ENCODE data around the gene OR2V1.
"Not testable (repeated sequence)": the region's sequence is repeated elsewhere in the genome, so short reads cannot be mapped to it uniquely, and the experiment has no call there.

OR2V1 gene, protein sequence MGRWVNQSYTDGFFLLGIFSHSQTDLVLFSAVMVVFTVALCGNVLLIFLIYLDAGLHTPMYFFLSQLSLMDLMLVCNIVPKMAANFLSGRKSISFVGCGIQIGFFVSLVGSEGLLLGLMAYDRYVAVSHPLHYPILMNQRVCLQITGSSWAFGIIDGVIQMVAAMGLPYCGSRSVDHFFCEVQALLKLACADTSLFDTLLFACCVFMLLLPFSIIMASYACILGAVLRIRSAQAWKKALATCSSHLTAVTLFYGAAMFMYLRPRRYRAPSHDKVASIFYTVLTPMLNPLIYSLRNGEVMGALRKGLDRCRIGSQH

DNA sequence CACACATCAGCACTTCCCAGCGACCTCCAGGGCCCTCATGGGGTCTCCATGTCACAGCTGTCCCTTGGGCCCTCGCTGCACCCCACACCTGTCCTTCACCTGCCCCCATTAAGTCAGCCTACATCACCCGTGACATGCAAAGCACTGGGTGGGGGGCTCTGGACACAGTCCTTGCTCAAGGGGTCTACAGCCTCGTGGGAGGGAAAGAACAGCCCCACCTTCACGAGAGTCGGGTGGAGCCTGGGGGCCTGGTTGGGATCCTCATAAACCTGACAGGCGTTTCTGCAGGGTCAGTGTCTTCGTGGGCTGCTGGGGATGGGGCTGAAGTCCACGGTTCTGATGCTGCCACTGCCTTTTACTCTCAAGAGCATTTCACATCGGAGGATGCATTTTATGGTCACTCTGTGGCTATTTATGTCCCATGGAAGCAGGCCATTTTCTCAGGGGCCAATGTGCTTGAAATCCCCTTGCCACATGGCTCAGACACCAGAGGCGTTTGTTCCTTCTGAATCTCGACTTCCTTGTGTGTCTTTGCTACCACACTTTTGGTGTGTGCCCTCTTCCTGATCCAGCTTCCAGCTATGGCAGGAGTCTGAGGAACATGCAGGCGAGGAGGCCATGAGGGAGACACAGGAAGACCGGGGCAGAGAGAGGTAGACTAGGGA is at the start of gene OR2V1:
TSS of gene OR2V1 (minus strand) at position 338 of the 665 bp plus-strand sequence. CDS start 5,865 bp downstream, outside the sequence.
- Histone ChIP-seq H3K9me3 (no peaks in the 10 kb centered on the region), H3K27me3 (no peaks in the 10 kb centered on the region), H3K4me1 (peaks cover 45% of the 10 kb centered on the region), H3K4me3 (no peak within 1 kb of the TSS), H3K9ac (no peak within 1 kb of the TSS), H3K4me2 (peak within 1 kb of the TSS; percentile 72), H3K27ac (no peak within 1 kb of the TSS), H4K20me1 (no peaks in the 10 kb centered on the region), H3K36me3 (no peaks in the 10 kb centered on the region)
- TF ChIP-seq Cebpa-rat (IDR thresholded peaks at IDR 0.05), result no peak

DNA sequence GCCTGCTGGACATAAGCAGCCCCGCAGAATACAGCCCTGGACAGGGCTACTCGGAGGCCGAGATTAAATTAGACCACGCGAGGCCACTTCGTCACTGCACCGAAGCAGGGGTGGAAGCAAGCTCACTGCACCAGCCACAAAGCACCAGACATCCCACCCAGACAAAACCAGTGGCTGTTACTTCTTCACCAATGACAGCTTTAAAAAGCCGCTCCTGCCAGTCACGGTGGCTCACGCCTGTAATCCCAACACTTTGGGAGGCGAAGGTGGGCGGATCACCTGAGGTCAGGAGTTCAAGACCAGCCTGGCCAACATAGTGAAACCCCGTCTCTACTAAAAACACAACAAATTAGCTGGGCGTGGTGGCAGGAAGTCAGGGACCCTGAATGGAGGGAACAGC is 46.6 kb upstream of the OR2V1 start:
- H3K36me3 ChIP-seq, H3K4me2 ChIP-seq, H3K9ac ChIP-seq, H4K20me1 ChIP-seq, H3K9me3 ChIP-seq, H3K4me3 ChIP-seq, H3K27ac ChIP-seq, H3K27me3 ChIP-seq: not testable (repeated sequence)
- peaks cover 26% of the 10 kb centered on the region for H3K4me1 ChIP-seq

DNA sequence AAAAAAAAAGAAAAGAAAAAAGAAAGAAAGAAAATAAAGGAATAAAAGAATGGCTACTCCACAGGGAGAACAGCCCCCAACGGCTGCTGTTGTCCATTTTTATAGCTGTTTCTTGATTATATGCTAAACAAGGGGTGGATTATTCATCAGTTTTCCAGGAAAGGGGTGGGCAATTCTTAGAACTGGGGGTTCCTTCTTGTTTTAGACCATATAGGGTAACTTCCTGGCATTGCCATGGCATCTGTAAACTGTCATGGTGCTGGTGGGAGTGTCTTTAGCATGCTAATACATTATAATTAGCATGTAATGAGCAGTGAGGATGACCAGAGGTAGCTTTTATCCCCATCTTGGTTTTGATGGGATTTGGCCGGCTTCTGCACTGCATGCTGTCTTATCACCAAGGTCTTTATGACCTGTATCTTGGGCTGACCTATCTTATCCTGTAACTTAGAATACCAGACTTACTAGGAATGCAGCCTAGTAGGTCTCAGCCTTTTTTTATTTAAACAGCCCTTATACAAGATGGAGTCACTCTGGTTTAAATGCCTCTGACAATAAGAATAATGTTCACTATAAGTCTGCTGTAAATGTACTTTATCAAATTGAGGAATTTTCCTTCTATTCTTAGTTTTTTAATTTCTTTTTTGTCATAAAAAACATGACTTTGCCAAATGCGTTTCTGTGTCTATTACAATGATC is 45.4 kb upstream of the OR2V1 start:
- Histone ChIP-seq H3K27me3 (no peaks in the 10 kb centered on the region), H3K4me1 (peaks cover 31% of the 10 kb centered on the region), H3K4me2 (no peak overlapping the region), H3K27ac (no peak overlapping the region), H3K9ac (no peak overlapping the region), H3K9me3 (0 out of 2 replicates have a peak, but pooled peaks cover 6% of the 10 kb centered on the region), H4K20me1 (no peaks in the 10 kb centered on the region), H3K4me3 (no peak overlapping the region), H3K36me3 (no peaks in the 10 kb centered on the region)
- no peak for TF ChIP-seq Cebpa-rat (IDR thresholded peaks at IDR 0.05)

DNA sequence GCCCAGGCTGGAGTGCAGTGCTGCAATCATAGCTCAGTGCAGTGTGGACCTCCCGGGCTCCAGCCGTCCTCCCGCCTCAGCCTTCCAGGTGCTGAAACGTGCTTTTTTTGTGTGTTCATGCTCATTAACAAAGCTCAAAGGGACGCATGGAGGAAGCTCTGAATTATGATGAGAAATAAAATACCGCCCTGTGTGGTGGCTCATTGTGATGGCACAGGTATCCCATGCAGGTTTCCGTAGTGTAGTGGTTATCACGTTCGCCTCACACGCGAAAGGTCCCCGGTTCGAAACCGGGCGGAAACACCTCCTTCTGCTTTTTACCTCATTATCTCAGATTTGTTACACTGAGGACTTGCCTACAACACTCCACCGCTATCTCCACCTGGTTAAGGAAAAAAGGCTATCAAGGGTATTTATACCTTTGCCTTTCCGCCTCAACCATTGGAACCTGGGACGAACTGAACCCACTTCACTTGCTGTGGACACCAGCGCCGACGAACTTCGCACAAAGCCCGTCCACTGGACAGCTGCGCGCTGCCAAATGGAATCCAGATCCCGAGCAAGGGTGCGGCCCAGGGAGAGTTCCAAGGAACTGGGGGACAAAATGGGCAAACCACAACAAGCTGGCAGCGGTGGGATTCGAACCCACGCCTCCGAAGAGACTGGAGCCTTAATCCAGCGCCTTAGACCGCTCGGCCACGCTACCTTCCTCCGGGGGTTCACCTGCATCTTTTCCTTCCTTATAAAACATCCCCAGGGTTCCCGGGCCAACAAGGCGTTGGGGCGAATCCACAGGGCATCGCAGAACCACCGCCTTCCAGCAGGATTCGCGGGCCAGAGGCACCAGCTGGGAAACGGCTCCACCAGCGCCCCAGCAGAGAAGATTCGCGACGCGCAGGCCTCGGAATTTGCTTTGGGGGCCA is 42.7 kb upstream of the OR2V1 start:
- Histone ChIP-seq H4K20me1 (no peaks in the 10 kb centered on the region), H3K4me1 (peaks cover 47% of the 10 kb centered on the region), H3K27me3 (no peaks in the 10 kb centered on the region), H3K36me3 (no peaks in the 10 kb centered on the region), H3K4me2 (peak overlapping the region; percentile 76), H3K9me3 (0 out of 2 replicates have a peak, but pooled peaks cover 6% of the 10 kb centered on the region), H3K27ac (peak overlapping the region; percentile 65), H3K4me3 (peak overlapping the region; percentile 62), H3K9ac (peak overlapping the region; percentile 57)
- TF ChIP-seq Cebpa-rat (IDR thresholded peaks at IDR 0.05), result no peak

DNA sequence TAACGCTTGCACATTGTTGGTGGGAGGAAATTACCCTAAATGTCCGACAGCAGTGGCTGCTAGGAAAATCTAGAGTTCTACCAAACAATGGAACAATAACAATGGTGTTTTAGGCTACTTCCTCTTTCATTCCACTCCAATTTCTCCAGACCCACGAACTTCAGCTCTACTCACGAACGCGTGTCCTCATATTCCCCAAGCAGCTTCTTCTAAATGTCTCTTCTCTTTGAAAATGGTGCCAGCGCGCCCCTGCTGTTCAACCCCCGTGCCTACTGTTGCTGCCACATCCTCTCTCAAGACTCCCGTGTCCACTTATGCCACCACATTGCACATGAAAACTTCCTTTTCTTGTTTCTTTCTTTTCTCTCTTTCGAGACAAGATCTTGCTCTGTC is 42.1 kb upstream of the OR2V1 start:
- Histone ChIP-seq H3K4me3 (peak overlapping the region; percentile 62), H3K4me2 (peak overlapping the region; percentile 76), H3K9me3 (0 out of 2 replicates have a peak, but pooled peaks cover 6% of the 10 kb centered on the region), H3K9ac (peak overlapping the region; percentile 57), H4K20me1 (no peaks in the 10 kb centered on the region), H3K36me3 (no peaks in the 10 kb centered on the region), H3K4me1 (peaks cover 53% of the 10 kb centered on the region), H3K27ac (peak overlapping the region; percentile 65), H3K27me3 (no peaks in the 10 kb centered on the region)
- no peak for TF ChIP-seq Cebpa-rat (IDR thresholded peaks at IDR 0.05)

DNA sequence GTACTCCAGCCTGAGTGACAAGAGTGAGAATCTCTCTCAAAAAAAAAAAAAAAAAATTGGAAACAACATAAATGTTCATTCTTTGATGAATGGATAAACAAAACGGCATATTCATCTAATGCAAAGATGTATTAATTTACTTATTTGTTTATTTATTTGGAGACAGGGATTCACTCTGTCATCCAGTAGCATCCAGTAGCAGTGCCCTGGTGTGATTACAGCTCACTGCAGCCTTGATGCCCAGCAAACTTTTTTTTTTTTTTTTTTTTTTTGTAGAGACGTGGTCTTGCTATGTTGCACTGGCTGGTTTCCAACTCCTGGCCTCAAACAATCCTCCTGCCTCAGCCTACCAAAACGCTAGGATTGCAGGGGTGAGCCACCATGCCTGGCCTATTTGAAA is 40.8 kb upstream of the OR2V1 start:
- no peak overlapping the region for H3K4me3 ChIP-seq
- peaks cover 66% of the 10 kb centered on the region for H3K4me1 ChIP-seq
- peak overlapping the region; percentile 76 for H3K4me2 ChIP-seq
- H3K27me3 ChIP-seq, result no peaks in the 10 kb centered on the region
- no peak overlapping the region for H3K27ac ChIP-seq
- H4K20me1 ChIP-seq, result no peaks in the 10 kb centered on the region
- H3K36me3 ChIP-seq, result no peaks in the 10 kb centered on the region
- no peak overlapping the region for H3K9ac ChIP-seq
- H3K9me3 ChIP-seq, result 0 out of 2 replicates have a peak, but pooled peaks cover 6% of the 10 kb centered on the region
- TF ChIP-seq Cebpa-rat (IDR thresholded peaks at IDR 0.05), result no peak

DNA sequence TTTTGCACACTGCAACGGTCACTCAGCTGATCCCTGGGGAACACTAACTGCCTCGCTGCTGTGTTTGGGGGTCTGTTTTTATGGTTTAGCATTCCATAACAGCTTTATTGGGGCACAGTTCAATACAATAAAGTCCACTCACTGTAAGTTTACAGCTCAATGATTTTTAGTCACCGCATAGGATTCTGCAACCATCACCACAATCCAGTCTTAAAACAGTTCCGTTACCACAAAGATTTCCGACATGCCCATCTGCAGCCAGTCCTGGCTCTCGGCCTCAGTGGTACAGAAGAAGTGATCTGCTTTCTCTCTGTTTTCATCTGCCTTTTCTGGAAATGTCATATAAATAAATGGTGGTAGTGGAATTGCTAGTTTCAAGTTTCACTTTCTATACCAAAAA is 40.0 kb upstream of the OR2V1 start:
- Histone ChIP-seq H3K4me3 (no peak overlapping the region), H3K27me3 (no peaks in the 10 kb centered on the region), H3K4me2 (peak overlapping the region; percentile 76), H3K4me1 (peaks cover 72% of the 10 kb centered on the region), H4K20me1 (no peaks in the 10 kb centered on the region), H3K9ac (no peak overlapping the region), H3K9me3 (0 out of 2 replicates have a peak, but pooled peaks cover 6% of the 10 kb centered on the region), H3K36me3 (no peaks in the 10 kb centered on the region), H3K27ac (no peak overlapping the region)
- no peak for TF ChIP-seq Cebpa-rat (IDR thresholded peaks at IDR 0.05)

DNA sequence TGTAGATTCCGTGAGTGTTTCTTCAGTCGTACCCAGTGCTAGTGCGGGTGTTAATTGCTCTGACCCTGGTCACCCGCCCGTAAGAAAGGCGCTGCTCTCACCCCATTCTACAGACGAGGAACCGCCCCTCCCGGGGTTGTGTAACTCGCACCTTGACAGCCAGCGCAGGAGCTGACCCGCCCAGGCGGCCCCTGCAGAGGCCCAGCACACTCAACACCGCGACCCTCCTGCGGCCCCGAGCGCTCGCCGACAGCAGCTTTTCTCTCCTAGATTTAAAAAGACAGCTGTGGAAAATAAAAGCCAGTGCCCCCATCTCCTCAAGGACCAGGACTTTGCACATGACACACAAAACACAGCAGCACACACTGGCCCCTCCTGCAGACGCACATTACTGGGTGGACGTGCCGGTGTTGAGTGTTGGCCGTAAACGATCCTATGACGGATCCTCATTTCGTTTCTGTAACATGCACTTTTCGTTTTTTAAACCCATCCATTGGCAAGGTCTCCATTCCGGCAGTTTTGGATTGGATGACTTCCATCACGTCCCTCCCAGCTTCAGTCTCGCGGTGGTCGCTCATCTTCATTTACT is 39.4 kb upstream of the OR2V1 start:
- Histone ChIP-seq H4K20me1 (no peaks in the 10 kb centered on the region), H3K36me3 (no peaks in the 10 kb centered on the region), H3K9me3 (0 out of 2 replicates have a peak, but pooled peaks cover 6% of the 10 kb centered on the region), H3K4me3 (peak overlapping the region; percentile 55), H3K9ac (no peak overlapping the region), H3K4me2 (peak overlapping the region; percentile 76), H3K27me3 (no peaks in the 10 kb centered on the region), H3K27ac (no peak overlapping the region), H3K4me1 (peaks cover 77% of the 10 kb centered on the region)
- TF ChIP-seq Cebpa-rat (IDR thresholded peaks at IDR 0.05), result no peak

DNA sequence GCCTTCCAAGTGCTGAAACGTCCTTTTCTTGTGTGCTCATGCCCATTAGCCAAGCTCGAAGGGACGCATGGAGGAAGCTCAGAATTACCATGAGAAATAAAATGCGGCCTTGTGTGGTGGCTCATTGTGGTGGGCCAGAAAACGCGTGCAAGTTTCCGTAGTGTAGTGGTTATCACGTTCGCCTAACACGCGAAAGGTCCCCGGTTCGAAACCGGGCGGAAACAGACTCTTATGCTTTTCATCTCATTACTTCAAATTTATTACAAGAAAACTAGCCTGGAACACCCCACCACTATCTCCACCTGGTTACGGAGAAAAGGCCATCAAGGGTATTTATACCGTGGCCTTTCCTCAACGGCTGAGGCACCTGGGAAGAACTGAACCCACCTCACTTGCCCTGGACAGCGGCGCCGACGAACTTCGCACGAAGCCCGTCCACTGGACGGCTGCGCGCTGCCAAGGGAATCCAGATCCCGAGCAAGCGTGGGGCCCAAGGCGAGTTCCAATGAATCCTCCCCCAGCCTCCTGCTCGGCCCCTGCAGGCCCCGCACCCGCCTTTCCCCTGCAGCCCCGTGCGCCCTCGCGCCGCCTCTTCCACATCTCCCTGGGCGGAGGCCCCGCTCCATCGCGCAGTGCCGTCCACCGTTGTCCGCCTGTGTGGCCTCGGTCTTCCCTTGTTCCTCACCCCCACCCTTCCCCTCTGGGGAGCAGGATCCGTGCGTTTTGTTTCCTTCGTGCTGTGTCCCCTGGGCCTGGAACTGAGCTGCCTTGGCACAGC is 38.7 kb upstream of the OR2V1 start:
- Histone ChIP-seq H3K4me3 (peak overlapping the region; percentile 55), H3K4me2 (peak overlapping the region; percentile 76), H3K4me1 (peaks cover 80% of the 10 kb centered on the region)
- not testable (repeated sequence) for H3K27me3 ChIP-seq, H3K9me3 ChIP-seq, H3K36me3 ChIP-seq, H4K20me1 ChIP-seq, H3K27ac ChIP-seq, H3K9ac ChIP-seq
